Neural cell (in vitro differentiated cells): ENCODE measurements around the gene SYCN. TPM values are rescaled to one million over a fixed set of nuclear protein-coding genes. Genes with fewer than 3 reads are reported as not detected.

Source experiments
- H2AFZ ChIP-seq: fragments of 200-600, 300-800 bp; sonication (generic), shearing (Covaris generic); 2 replicates; pipeline ENCODE4 v1.6.0; 2014; ENCODE audit warnings: low read depth, mild to moderate bottlenecking, antibody characterized with exemption, low read length, moderate library complexity
- H3F3A ChIP-seq: fragments of 200-600 bp; shearing (Covaris generic); 2 replicates; pipeline ENCODE4 v1.6.1; 2016; ENCODE audit warnings: mild to moderate bottlenecking, moderate library complexity, mixed read lengths, antibody characterized with exemption, low read length; ENCODE audit not compliant: insufficient read depth, poor library complexity, severe bottlenecking
- H3K27ac ChIP-seq: fragments of 200-600, 300-800 bp; sonication (generic), shearing (Covaris generic); 2 replicates; pipeline ENCODE4 v1.5.1; 2014; ENCODE audit warnings: mild to moderate bottlenecking, low read length, moderate library complexity
- H3K27me3 ChIP-seq: fragments of 300-800, 200-600 bp; sonication (generic), shearing (Covaris generic); 2 replicates; pipeline ENCODE4 v1.6.0; 2014; ENCODE audit warnings: mild to moderate bottlenecking, low read depth, low read length, moderate library complexity; ENCODE audit not compliant: insufficient read depth
- H3K36me3 ChIP-seq: fragments of 300-800, 200-600 bp; sonication (generic), shearing (Covaris generic); 2 replicates; pipeline ENCODE4 v1.5.1; 2014; ENCODE audit warnings: mild to moderate bottlenecking, antibody characterized with exemption, low read length, moderate library complexity; ENCODE audit not compliant: insufficient read depth
- H3K4me2 ChIP-seq: fragments of 300-800, 200-600 bp; sonication (generic), shearing (Covaris generic); 2 replicates; pipeline ENCODE4 v1.6.0; 2014; ENCODE audit warnings: mild to moderate bottlenecking, low read length
- H3K4me3 ChIP-seq: fragments of 300-800, 200-600 bp; sonication (generic), shearing (Covaris generic); 2 replicates; pipeline ENCODE4 v1.5.1; 2014; ENCODE audit warnings: mild to moderate bottlenecking, low read length, moderate library complexity
- H3K79me2 ChIP-seq: fragments of 200-600 bp; shearing (Covaris generic); replicated peaks from 2 replicates; pipeline ENCODE4 v1.6.0; 2014; ENCODE audit warnings: mild to moderate bottlenecking, low read length, moderate library complexity; ENCODE audit not compliant: insufficient read depth
- H3K9ac ChIP-seq: fragments of 300-800, 200-600 bp; sonication (generic), shearing (Covaris generic); 2 replicates; pipeline ENCODE4 v1.6.1; 2016; ENCODE audit warnings: mild to moderate bottlenecking, low read length, mixed read lengths
- H3K9me2 ChIP-seq: fragments of 200-600 bp; shearing (Covaris generic); 2 replicates; pipeline ENCODE4 v1.6.1; 2016; ENCODE audit warnings: mild to moderate bottlenecking, low read length, mixed read lengths; ENCODE audit not compliant: insufficient read depth
- H3K9me3 ChIP-seq: fragments of 200-600, 300-800 bp; sonication (generic), shearing (Covaris generic); 2 replicates; pipeline ENCODE4 v1.6.1; 2016; ENCODE audit warnings: mild to moderate bottlenecking, mixed run types, low read length, moderate library complexity, mixed read lengths
- H4K20me1 ChIP-seq: fragments of 200-600 bp; shearing (Covaris generic); 2 replicates; pipeline ENCODE4 v1.6.1; 2016; ENCODE audit warnings: mild to moderate bottlenecking, mixed run types; ENCODE audit not compliant: insufficient read depth
- CTCF ChIP-seq: fragments of 450-650 bp; IDR thresholded peaks from 2 replicates; pipeline ENCODE4 v1.5.1; 2014; ENCODE audit warnings: antibody characterized with exemption, mild to moderate bottlenecking, moderate library complexity; ENCODE audit not compliant: poor library complexity, severe bottlenecking
- EP300 ChIP-seq: fragments of 450-650 bp; conservative IDR thresholded peaks from 2 replicates; pipeline ENCODE4 v1.6.1; 2014; ENCODE audit warnings: antibody characterized with exemption, mild to moderate bottlenecking, moderate library complexity; ENCODE audit not compliant: poor library complexity, severe bottlenecking
- EZH2 ChIP-seq: fragments of 200-600, 300-800 bp; shearing (Covaris generic), sonication (generic); IDR thresholded peaks from 2 replicates; pipeline ENCODE4 v1.6.1; 2014; ENCODE audit warnings: antibody characterized with exemption, low read length, borderline replicate concordance, mild to moderate bottlenecking; ENCODE audit not compliant: insufficient read depth, poor library complexity, severe bottlenecking
- MXI1 ChIP-seq: fragments of 450-650 bp; conservative IDR thresholded peaks from 2 replicates; pipeline ENCODE4 v1.6.1; 2014; ENCODE audit warnings: antibody characterized with exemption, mild to moderate bottlenecking; ENCODE audit not compliant: poor library complexity, severe bottlenecking
- POLR2AphosphoS5 ChIP-seq: IDR thresholded peaks from 2 replicates; pipeline ENCODE4 v1.6.1; 2012
- RAD21 ChIP-seq: fragments of 450-650 bp; conservative IDR thresholded peaks from 2 replicates; pipeline ENCODE4 v1.6.1; 2014; ENCODE audit warnings: antibody characterized with exemption, mild to moderate bottlenecking, moderate library complexity
- REST ChIP-seq: IDR thresholded peaks from 2 replicates; pipeline ENCODE4 v1.6.1; 2012; ENCODE audit warnings: borderline replicate concordance
- SMC3 ChIP-seq: fragments of 450-650 bp; conservative IDR thresholded peaks from 2 replicates; pipeline ENCODE4 v1.6.1; 2014; ENCODE audit warnings: antibody characterized with exemption, mild to moderate bottlenecking, moderate library complexity; ENCODE audit not compliant: poor library complexity
- TAF1 ChIP-seq: IDR thresholded peaks from 2 replicates; pipeline ENCODE4 v1.6.1; 2012; ENCODE audit warnings: low read depth
- polyA plus RNA-seq: library from polyadenylated mRNA; depleted of rRNA; stranded (reverse); fragments of >200 nt; gene quantifications from 2 replicates; pipeline ENCODE4 v1.2.3, GENCODE V29; 2014

Gene SYCN
- polyA plus RNA-seq, 1 donor from 2014 or later = not detected

GRCh38 chr19:39252458-39252857 lies 48.4 kb upstream of the SYCN start:
- Histone ChIP-seq H3K4me2 (no peak overlapping the region), H3F3A (no peaks in the 10 kb centered on the region), H3K79me2 (no peaks in the 10 kb centered on the region), H4K20me1 (no peaks in the 10 kb centered on the region), H3K9ac (no peak overlapping the region), H3K9me3 (no peaks in the 10 kb centered on the region), H3K4me3 (no peak overlapping the region), H3K27me3 (peaks cover 22% of the 10 kb centered on the region), H3K36me3 (no peaks in the 10 kb centered on the region), H3K27ac (no peak overlapping the region), H3K9me2 (no peaks in the 10 kb centered on the region), H2AFZ (no peak overlapping the region)
- TF ChIP-seq TAF1 = no peak

GRCh38 chr19:39251846-39252245 lies 47.8 kb upstream of the SYCN start:
- Histone ChIP-seq H3K27ac (no peak overlapping the region), H2AFZ (no peak overlapping the region), H3K4me2 (no peak overlapping the region), H3K9me3 (no peaks in the 10 kb centered on the region), H3K27me3 (peaks cover 28% of the 10 kb centered on the region), H3K9ac (no peak overlapping the region), H3F3A (no peaks in the 10 kb centered on the region), H3K79me2 (no peaks in the 10 kb centered on the region), H4K20me1 (no peaks in the 10 kb centered on the region), H3K4me3 (no peak overlapping the region), H3K36me3 (no peaks in the 10 kb centered on the region), H3K9me2 (no peaks in the 10 kb centered on the region)
- TF ChIP-seq CTCF = no peak
- TF ChIP-seq EZH2 = no peak
- TF ChIP-seq TAF1 = no peak
- TF ChIP-seq SMC3 = no peak
- no peak for TF ChIP-seq POLR2AphosphoS5
- no peak for TF ChIP-seq REST
- no peak for TF ChIP-seq RAD21
- TF ChIP-seq EP300 = no peak
- no peak for TF ChIP-seq MXI1

GRCh38 chr19:39251081-39251480 lies 47.0 kb upstream of the SYCN start:
- no peaks in the 10 kb centered on the region for H3K79me2 ChIP-seq
- no peak for TF ChIP-seq REST
- no peak for TF ChIP-seq EP300
- TF ChIP-seq CTCF = no peak
- no peak for TF ChIP-seq POLR2AphosphoS5
- TF ChIP-seq EZH2 = no peak
- TF ChIP-seq MXI1 = no peak
- no peak for TF ChIP-seq RAD21
- TF ChIP-seq SMC3 = no peak
- TF ChIP-seq TAF1 = no peak
- H3F3A ChIP-seq = no peaks in the 10 kb centered on the region
- H4K20me1 ChIP-seq = no peaks in the 10 kb centered on the region
- no peak overlapping the region for H3K4me2 ChIP-seq
- H2AFZ ChIP-seq = no peak overlapping the region
- H3K9me3 ChIP-seq = no peaks in the 10 kb centered on the region
- H3K27ac ChIP-seq = no peak overlapping the region
- H3K36me3 ChIP-seq = no peaks in the 10 kb centered on the region
- peaks cover 29% of the 10 kb centered on the region for H3K27me3 ChIP-seq
- H3K4me3 ChIP-seq = no peak overlapping the region
- H3K9ac ChIP-seq = no peak overlapping the region
- no peaks in the 10 kb centered on the region for H3K9me2 ChIP-seq
